Astrocyte (in vitro differentiated cells and primary cell): ENCODE results near the gene PEX10. TPM values are rescaled to one million over a fixed set of nuclear protein-coding genes. Genes with fewer than 3 reads are reported as not detected.
"Not testable (repeated sequence)": the region's sequence is repeated elsewhere in the genome, so short reads cannot be mapped to it uniquely, and the experiment has no call there.

Experiments
- DNase-seq: peaks from one replicate; pipeline ENCODE4 v3.0.0-alpha.2; 2010; ENCODE audit warnings: low read depth
- FAIRE-seq: peaks from 2 replicates; lab custom pipeline; 2011; peaks lifted over from hg19 to GRCh38; lab: Jason Lieb, UNC
- H2AFZ ChIP-seq: 2 replicates; pipeline ENCODE4 v1.6.0; 2012; ENCODE audit warnings: low read depth, low read length, inconsistent platforms
- H3K27ac ChIP-seq: 2 replicates; pipeline ENCODE4 v1.5.1; 2011; ENCODE audit warnings: low read depth, low read length, inconsistent platforms
- H3K27me3 ChIP-seq: 2 replicates; pipeline ENCODE4 v1.6.0; 2011; ENCODE audit warnings: low read length, inconsistent platforms; ENCODE audit not compliant: insufficient read depth
- H3K36me3 ChIP-seq: 2 replicates; pipeline ENCODE4 v1.5.1; 2011; ENCODE audit warnings: low read length, inconsistent platforms; ENCODE audit not compliant: insufficient read depth
- H3K4me1 ChIP-seq: 2 replicates; pipeline ENCODE4 v1.5.1; 2011; ENCODE audit warnings: low read length, inconsistent platforms; ENCODE audit not compliant: insufficient read depth
- H3K4me2 ChIP-seq: 2 replicates; pipeline ENCODE4 v1.6.0; 2012; ENCODE audit warnings: low read length, inconsistent platforms
- H3K4me3 ChIP-seq: 2 replicates; pipeline ENCODE4 v1.5.1; 2011; ENCODE audit warnings: low read depth, mild to moderate bottlenecking, low read length, inconsistent platforms; ENCODE audit not compliant: insufficient read depth
- H3K79me2 ChIP-seq: 2 replicates; pipeline ENCODE4 v1.6.0; 2012; ENCODE audit warnings: mild to moderate bottlenecking, low read length, inconsistent platforms; ENCODE audit not compliant: insufficient read depth
- H3K9ac ChIP-seq: 2 replicates; pipeline ENCODE4 v1.6.0; 2012; ENCODE audit warnings: mild to moderate bottlenecking, low read length, inconsistent platforms
- H3K9me3 ChIP-seq: 2 replicates; pipeline ENCODE4 v1.5.1; 2012; ENCODE audit warnings: low read depth, mild to moderate bottlenecking, low read length, inconsistent platforms; ENCODE audit not compliant: insufficient read depth
- H4K20me1 ChIP-seq: 2 replicates; pipeline ENCODE4 v1.6.0; 2012; ENCODE audit warnings: low read length, inconsistent platforms; ENCODE audit not compliant: insufficient read depth
- H3K27ac Mint-ChIP-seq: one replicate; pipeline ENCODE4 v1.8.0; 2021; ENCODE audit warnings: mild to moderate bottlenecking, mixed read lengths; ENCODE audit not compliant: unreplicated experiment
- H3K27me3 Mint-ChIP-seq: one replicate; pipeline ENCODE4 v1.8.0; 2021; ENCODE audit warnings: low read depth, mixed read lengths; ENCODE audit not compliant: unreplicated experiment
- H3K36me3 Mint-ChIP-seq: one replicate; pipeline ENCODE4 v1.8.0; 2021; ENCODE audit warnings: low read depth, mixed read lengths; ENCODE audit not compliant: unreplicated experiment
- H3K4me1 Mint-ChIP-seq: one replicate; pipeline ENCODE4 v1.8.0; 2021; ENCODE audit warnings: low read depth, mixed read lengths; ENCODE audit not compliant: unreplicated experiment
- H3K4me3 Mint-ChIP-seq: one replicate; pipeline ENCODE4 v1.8.0; 2021; ENCODE audit warnings: mild to moderate bottlenecking, moderate library complexity, mixed read lengths; ENCODE audit not compliant: unreplicated experiment
- H3K9me3 Mint-ChIP-seq: one replicate; pipeline ENCODE4 v1.8.0; 2021; ENCODE audit warnings: mild to moderate bottlenecking, mixed read lengths; ENCODE audit not compliant: unreplicated experiment
- EZH2 ChIP-seq: IDR thresholded peaks from 2 replicates; pipeline ENCODE4 v1.6.1; 2012; ENCODE audit warnings: mild to moderate bottlenecking, low read length, inconsistent platforms; ENCODE audit not compliant: insufficient read depth
- total RNA-seq: library from RNA; stranded (reverse); gene quantifications from 2 replicates; pipeline ENCODE4 v1.2.1, GENCODE V29; 2021
- TF ChIP-seq, protein P1 (sequence below): IDR thresholded peaks from 2 replicates; pipeline ENCODE4 v1.5.1; 2011; ENCODE audit warnings: low read depth, mild to moderate bottlenecking, inconsistent platforms, low read length, moderate library complexity; ENCODE audit not compliant: insufficient read depth

The PEX10 gene
- total RNA-seq, 1 donor from 2014 or later, result 16.6 TPM

DNA sequence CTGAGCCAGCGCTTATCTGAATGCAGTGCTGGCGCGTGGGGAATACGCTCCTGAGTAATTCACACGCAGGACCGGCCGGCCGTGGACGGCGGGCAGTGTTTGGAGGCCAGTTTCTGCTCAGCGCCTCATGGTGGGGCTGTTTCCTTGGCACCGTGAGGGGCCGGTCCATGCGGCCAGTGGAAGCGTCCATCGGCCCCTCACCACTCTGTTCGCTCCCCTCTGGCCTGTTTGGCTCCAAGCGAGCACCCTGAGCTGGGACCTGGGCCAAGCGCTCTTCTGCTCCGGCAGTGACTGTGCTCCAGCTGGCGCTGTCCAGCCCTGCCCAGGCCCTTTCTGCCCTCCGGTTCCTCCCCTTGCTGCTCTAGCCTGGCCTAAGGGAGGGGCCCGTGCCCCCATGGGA lies 47.4 kb upstream of the PEX10 start:
- H3K9me3 ChIP-seq, result no peaks in the 10 kb centered on the region
- H3K9ac ChIP-seq, result no peak overlapping the region
- DNase-seq, result peak; percentile 12
- H3K27me3 ChIP-seq, result no peaks in the 10 kb centered on the region
- Mint-ChIP-seq H3K4me1 (no peaks in the 10 kb centered on the region), H3K36me3 (no peaks in the 10 kb centered on the region), H3K4me3 (no peak overlapping the region), H3K27ac (no peak overlapping the region), H3K27me3 (peaks cover 20% of the 10 kb centered on the region), H3K9me3 (no peaks in the 10 kb centered on the region)
- H3K79me2 ChIP-seq, result no peaks in the 10 kb centered on the region
- no peak for FAIRE-seq
- H3K36me3 ChIP-seq, result no peaks in the 10 kb centered on the region
- H4K20me1 ChIP-seq, result peaks cover 5% of the 10 kb centered on the region
- H3K4me1 ChIP-seq, result peaks cover 4% of the 10 kb centered on the region
- no peak overlapping the region for H3K4me2 ChIP-seq
- no peak overlapping the region for H2AFZ ChIP-seq
- TF ChIP-seq EZH2, result no peak
- TF ChIP-seq, protein P1, sequence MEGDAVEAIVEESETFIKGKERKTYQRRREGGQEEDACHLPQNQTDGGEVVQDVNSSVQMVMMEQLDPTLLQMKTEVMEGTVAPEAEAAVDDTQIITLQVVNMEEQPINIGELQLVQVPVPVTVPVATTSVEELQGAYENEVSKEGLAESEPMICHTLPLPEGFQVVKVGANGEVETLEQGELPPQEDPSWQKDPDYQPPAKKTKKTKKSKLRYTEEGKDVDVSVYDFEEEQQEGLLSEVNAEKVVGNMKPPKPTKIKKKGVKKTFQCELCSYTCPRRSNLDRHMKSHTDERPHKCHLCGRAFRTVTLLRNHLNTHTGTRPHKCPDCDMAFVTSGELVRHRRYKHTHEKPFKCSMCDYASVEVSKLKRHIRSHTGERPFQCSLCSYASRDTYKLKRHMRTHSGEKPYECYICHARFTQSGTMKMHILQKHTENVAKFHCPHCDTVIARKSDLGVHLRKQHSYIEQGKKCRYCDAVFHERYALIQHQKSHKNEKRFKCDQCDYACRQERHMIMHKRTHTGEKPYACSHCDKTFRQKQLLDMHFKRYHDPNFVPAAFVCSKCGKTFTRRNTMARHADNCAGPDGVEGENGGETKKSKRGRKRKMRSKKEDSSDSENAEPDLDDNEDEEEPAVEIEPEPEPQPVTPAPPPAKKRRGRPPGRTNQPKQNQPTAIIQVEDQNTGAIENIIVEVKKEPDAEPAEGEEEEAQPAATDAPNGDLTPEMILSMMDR, result peak; percentile 8
- H3K27ac ChIP-seq, result no peak overlapping the region
- no peak overlapping the region for H3K4me3 ChIP-seq

DNA sequence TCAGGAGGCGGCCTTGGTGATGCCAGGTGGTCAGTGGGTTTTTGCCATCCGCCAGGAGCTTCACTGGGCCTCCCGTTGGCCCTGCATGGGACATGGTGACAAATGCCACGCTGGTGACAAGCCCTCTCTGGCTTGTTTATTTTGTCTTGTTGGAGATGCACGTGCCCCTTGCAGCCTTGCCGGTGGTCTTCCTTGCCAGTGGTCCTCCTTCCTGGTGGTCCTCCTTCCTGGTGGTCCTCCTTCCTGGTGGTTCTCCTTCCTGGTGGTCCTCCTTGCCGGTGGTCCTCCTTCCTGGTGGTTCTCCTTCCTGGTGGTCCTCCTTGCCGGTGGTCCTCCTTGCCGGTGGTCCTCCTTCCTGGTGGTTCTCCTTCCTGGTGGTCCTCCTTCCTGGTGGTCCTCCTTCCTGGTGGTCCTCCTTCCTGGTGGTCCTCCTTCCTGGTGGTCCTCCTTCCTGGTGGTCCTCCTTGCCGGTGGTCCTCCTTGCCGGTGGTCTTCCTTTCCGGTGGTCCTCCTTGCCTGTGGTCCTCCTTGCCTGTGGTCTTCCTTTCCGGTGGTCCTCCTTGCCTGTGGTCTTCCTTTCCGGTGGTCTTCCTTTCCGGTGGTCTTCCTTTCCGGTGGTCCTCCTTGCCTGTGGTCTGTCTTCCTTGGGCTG lies 46.9 kb upstream of the PEX10 start:
- H3K27ac Mint-ChIP-seq, H3K9me3 Mint-ChIP-seq, H3K4me1 ChIP-seq, H2AFZ ChIP-seq, H3K36me3 Mint-ChIP-seq, FAIRE-seq, H3K27ac ChIP-seq, H3K9ac ChIP-seq, DNase-seq, H3K27me3 ChIP-seq, H3K4me1 Mint-ChIP-seq, H3K4me3 ChIP-seq, H4K20me1 ChIP-seq, H3K4me3 Mint-ChIP-seq, H3K4me2 ChIP-seq, H3K36me3 ChIP-seq, H3K9me3 ChIP-seq, H3K79me2 ChIP-seq: not testable (repeated sequence)
- peaks cover 16% of the 10 kb centered on the region for H3K27me3 Mint-ChIP-seq

DNA sequence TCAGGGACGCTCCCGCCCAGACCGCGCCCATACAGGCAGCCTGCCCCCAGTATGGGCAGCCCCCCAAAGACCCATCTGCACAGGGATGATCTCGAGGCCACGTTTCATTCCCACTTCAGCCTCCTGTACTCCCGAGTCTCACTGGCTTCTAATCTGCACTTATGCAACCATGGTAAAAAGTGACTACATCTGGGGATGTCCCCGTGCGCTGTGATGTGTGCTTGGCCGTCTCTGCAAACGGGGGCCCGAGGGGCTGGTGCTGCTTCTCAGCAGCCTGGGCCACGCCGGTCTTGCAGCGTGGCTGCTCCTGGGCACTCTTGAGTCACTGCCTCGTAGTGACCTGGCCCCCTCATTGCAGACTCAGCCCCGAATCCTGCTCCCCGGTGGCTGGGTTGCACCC lies 46.3 kb upstream of the PEX10 start:
- no peak overlapping the region for H3K27ac Mint-ChIP-seq
- Histone ChIP-seq H3K9me3 (no peaks in the 10 kb centered on the region), H3K4me1 (peaks cover 4% of the 10 kb centered on the region), H3K9ac (no peak overlapping the region), H2AFZ (no peak overlapping the region), H3K27me3 (no peaks in the 10 kb centered on the region), H3K4me3 (no peak overlapping the region), H3K4me2 (no peak overlapping the region), H3K27ac (no peak overlapping the region), H3K36me3 (no peaks in the 10 kb centered on the region), H4K20me1 (peaks cover 5% of the 10 kb centered on the region), H3K79me2 (no peaks in the 10 kb centered on the region)
- H3K4me1 Mint-ChIP-seq, result no peaks in the 10 kb centered on the region
- DNase-seq, result no peak
- no peaks in the 10 kb centered on the region for H3K9me3 Mint-ChIP-seq
- peaks cover 14% of the 10 kb centered on the region for H3K27me3 Mint-ChIP-seq
- no peak for TF ChIP-seq EZH2
- TF ChIP-seq, protein P1, result no peak
- no peak overlapping the region for H3K4me3 Mint-ChIP-seq
- no peak for FAIRE-seq
- H3K36me3 Mint-ChIP-seq, result no peaks in the 10 kb centered on the region
